Smooth muscle cell (in vitro differentiated cells): ENCODE results near the gene C3orf22. TPM values are rescaled to one million over a fixed set of nuclear protein-coding genes. Genes with fewer than 3 reads are reported as not detected.

Source experiments
- DNase-seq: peaks from one replicate; lab custom pipeline; 2025; ENCODE audit not compliant: unreplicated experiment; lab: John Stamatoyannopoulos, UW
- H2AFZ ChIP-seq: fragments of 200-600 bp; sonication (generic); 2 replicates; pipeline ENCODE4 v1.6.0; 2016; ENCODE audit warnings: antibody characterized with exemption, low read depth, mild to moderate bottlenecking
- H3F3A ChIP-seq: fragments of 200-600 bp; sonication (generic); 2 replicates; pipeline ENCODE4 v1.6.0; 2017; ENCODE audit warnings: antibody characterized with exemption, low read depth
- H3K27ac ChIP-seq: fragments of 200-600 bp; sonication (generic); 2 replicates; pipeline ENCODE4 v1.5.1; 2016; ENCODE audit warnings: low read depth, mild to moderate bottlenecking
- H3K27me3 ChIP-seq: fragments of 200-600 bp; sonication (generic); 2 replicates; pipeline ENCODE4 v1.6.1; 2016; ENCODE audit warnings: low read depth, mild to moderate bottlenecking
- H3K36me3 ChIP-seq: fragments of 200-600 bp; sonication (generic); 2 replicates; pipeline ENCODE4 v1.5.1; 2016; ENCODE audit warnings: low read depth
- H3K4me1 ChIP-seq: fragments of 200-600 bp; sonication (generic); 2 replicates; pipeline ENCODE4 v1.5.1; 2016; ENCODE audit warnings: low read depth
- H3K4me2 ChIP-seq: fragments of 200-600 bp; sonication (generic); 2 replicates; pipeline ENCODE4 v1.6.0; 2016; ENCODE audit warnings: mild to moderate bottlenecking
- H3K4me3 ChIP-seq: fragments of 200-600 bp; sonication (generic); 2 replicates; pipeline ENCODE4 v1.5.1; 2016; ENCODE audit warnings: mild to moderate bottlenecking
- H3K79me2 ChIP-seq: fragments of 200-600 bp; sonication (generic); 2 replicates; pipeline ENCODE4 v1.6.0; 2016; ENCODE audit warnings: low read depth, mild to moderate bottlenecking
- H3K9ac ChIP-seq: fragments of 200-600 bp; sonication (generic); 2 replicates; pipeline ENCODE4 v1.6.0; 2016; ENCODE audit warnings: low read depth
- H3K9me3 ChIP-seq: fragments of 200-600 bp; sonication (generic); replicated peaks from 2 replicates; pipeline ENCODE4 v1.5.1; 2016; ENCODE audit warnings: low read depth
- H4K20me1 ChIP-seq: fragments of 200-600 bp; sonication (generic); 2 replicates; pipeline ENCODE4 v1.6.0; 2016; ENCODE audit warnings: low read depth
- CTCF ChIP-seq: fragments of 200-600 bp; sonication (generic); IDR thresholded peaks from 2 replicates; pipeline ENCODE4 v1.5.1; 2017; ENCODE audit warnings: borderline replicate concordance, mild to moderate bottlenecking, antibody characterized with exemption; ENCODE audit not compliant: insufficient read depth, poor library complexity, severe bottlenecking
- WGBS: methylation state at CpG from one replicate; pipeline ENCODE4 v1.1.7; 2016; ENCODE audit warnings: low lambda C conversion rate; 5-methylcytosine and 5-hydroxymethylcytosine counted together
- polyA plus RNA-seq: library from polyadenylated mRNA; unstranded; fragments of >200 nt; fragmentation: Nextera tagmentation; extraction: Ambion mirVana; gene quantifications from 2 replicates; pipeline ENCODE4 v1.2.1, GENCODE V29; 2016
- total RNA-seq: library from RNA; depleted of rRNA; stranded (reverse); fragments of >200 nt; gene quantifications from 2 replicates; pipeline ENCODE4 v1.2.3, GENCODE V29; 2014

C3orf22 gene
- total and polyA plus RNA-seq, 2 experiments from 2014 or later: not detected

- H3K4me3 ChIP-seq: no peak overlapping the region
- H3K4me1 ChIP-seq: no peaks in the 10 kb centered on the region
- TF ChIP-seq CTCF: no peak
- H2AFZ ChIP-seq: no peak overlapping the region
- no peak overlapping the region for H3K9ac ChIP-seq
- H3K27ac ChIP-seq: no peak overlapping the region
- 100% methylated on average over 2 of the region's 6 CpGs for WGBS
- DNase-seq: no peak
- no peaks in the 10 kb centered on the region for H3K36me3 ChIP-seq
- no peaks in the 10 kb centered on the region for H3K9me3 ChIP-seq
- H3K27me3 ChIP-seq: peaks cover 7% of the 10 kb centered on the region
- no peak overlapping the region for H3K4me2 ChIP-seq
- no peaks in the 10 kb centered on the region for H3K79me2 ChIP-seq
- no peaks in the 10 kb centered on the region for H4K20me1 ChIP-seq
- H3F3A ChIP-seq: no peaks in the 10 kb centered on the region
Measured at GRCh38 chr3:126516152-126516935, 42.4 kb downstream of the C3orf22 start.

DNA sequence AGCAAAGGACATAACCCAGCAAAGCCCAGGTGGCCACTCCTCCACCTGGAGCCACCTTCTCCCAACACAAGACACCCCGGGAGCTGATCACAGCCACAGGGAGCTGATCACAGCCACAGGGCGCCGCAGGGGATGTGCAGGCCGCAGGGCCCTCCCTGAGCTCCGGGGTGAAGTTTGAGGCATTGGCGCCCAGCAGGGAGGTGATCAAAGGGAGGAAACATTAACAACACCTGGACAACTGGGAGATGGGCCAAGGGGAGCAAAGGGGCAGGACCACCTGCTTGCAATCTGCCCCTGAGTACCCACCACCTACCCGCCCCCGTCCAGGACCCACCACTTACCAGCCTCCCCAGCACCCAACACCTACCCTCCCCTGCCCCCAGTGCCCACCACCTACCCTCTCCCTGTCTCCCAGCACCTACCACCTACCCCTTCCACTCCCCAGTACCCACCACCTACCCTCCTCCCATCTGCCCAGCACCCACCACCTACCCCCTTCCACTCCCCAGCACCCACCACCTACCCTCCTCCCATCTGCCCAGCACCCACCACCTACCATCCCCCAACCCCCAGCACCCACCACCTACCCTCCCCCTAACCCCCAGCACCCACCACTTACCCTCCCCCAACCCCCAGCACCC, 43.5 kb downstream of the C3orf22 start:
- no peak for TF ChIP-seq CTCF
- WGBS: 92% methylated on average over 6 of the region's 8 CpGs
- H3K4me2 ChIP-seq: no peak overlapping the region
- no peaks in the 10 kb centered on the region for H3K79me2 ChIP-seq
- H3K9ac ChIP-seq: no peak overlapping the region
- no peak overlapping the region for H3K27ac ChIP-seq
- H4K20me1 ChIP-seq: no peaks in the 10 kb centered on the region
- no peak overlapping the region for H2AFZ ChIP-seq
- DNase-seq: no peak
- H3F3A ChIP-seq: no peaks in the 10 kb centered on the region
- peaks cover 7% of the 10 kb centered on the region for H3K27me3 ChIP-seq
- no peaks in the 10 kb centered on the region for H3K9me3 ChIP-seq
- no peak overlapping the region for H3K4me3 ChIP-seq
- H3K36me3 ChIP-seq: no peaks in the 10 kb centered on the region
- no peaks in the 10 kb centered on the region for H3K4me1 ChIP-seq

DNA sequence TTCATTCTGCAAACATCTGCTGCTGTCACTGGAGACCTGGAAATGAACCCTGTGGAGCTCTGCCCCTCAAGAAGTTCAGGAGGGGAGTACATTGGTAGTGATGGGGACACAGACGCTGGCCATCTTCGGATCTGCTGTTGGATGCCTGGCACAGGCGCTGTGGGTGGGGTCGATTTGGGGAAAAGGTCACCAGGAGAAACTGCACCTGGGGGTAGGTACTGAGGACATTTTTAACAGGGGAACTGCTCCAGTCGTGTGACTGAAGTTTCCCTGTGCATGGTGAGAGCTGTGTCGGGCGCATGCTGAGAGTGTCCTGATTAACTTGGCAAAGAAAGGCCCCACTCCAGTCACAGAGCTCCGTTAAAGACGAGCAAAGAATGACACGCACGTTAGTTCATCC, 44.6 kb downstream of the C3orf22 start:
- TF ChIP-seq CTCF: no peak
- H3K79me2 ChIP-seq: no peaks in the 10 kb centered on the region
- 87% methylated on average over 11 of the region's 11 CpGs for WGBS
- H3K4me3 ChIP-seq: no peak overlapping the region
- no peak overlapping the region for H2AFZ ChIP-seq
- H3K27ac ChIP-seq: no peak overlapping the region
- H3K4me2 ChIP-seq: no peak overlapping the region
- H3K36me3 ChIP-seq: no peaks in the 10 kb centered on the region
- DNase-seq: no peak
- no peaks in the 10 kb centered on the region for H3F3A ChIP-seq
- peaks cover 2% of the 10 kb centered on the region for H3K27me3 ChIP-seq
- H3K9me3 ChIP-seq: no peaks in the 10 kb centered on the region
- no peak overlapping the region for H3K9ac ChIP-seq
- no peaks in the 10 kb centered on the region for H3K4me1 ChIP-seq
- H4K20me1 ChIP-seq: no peaks in the 10 kb centered on the region
